Neural progenitor cell (in vitro differentiated cells): ENCODE data around the gene TNK2.

Experiments
- CTCF ChIP-seq: fragments of 200-600 bp; sonication (generic); IDR thresholded peaks from 2 replicates; pipeline ENCODE4 v1.5.1; 2017; ENCODE audit warnings: antibody characterized with exemption, mild to moderate bottlenecking
- EZH2 ChIP-seq: fragments of 200-600 bp; sonication (generic); IDR thresholded peaks from 2 replicates; pipeline ENCODE4 v1.6.1; 2017; ENCODE audit warnings: antibody characterized with exemption, mild to moderate bottlenecking, moderate library complexity

- TF ChIP-seq CTCF (no peak), EZH2 (no peak)
Measured at GRCh38 chr3:195872800-195873199, 35.6 kb downstream of the TNK2 start.
